Smooth muscle cell (in vitro differentiated cells): ENCODE data around the gene DIMT1. TPM values are rescaled to one million over a fixed set of nuclear protein-coding genes. Genes with fewer than 3 reads are reported as not detected.

ENCODE experiments used
- DNase-seq: peaks from one replicate; lab custom pipeline; 2025; ENCODE audit not compliant: unreplicated experiment; lab: John Stamatoyannopoulos, UW
- H2AFZ ChIP-seq: fragments of 200-600 bp; sonication (generic); 2 replicates; pipeline ENCODE4 v1.6.0; 2016; ENCODE audit warnings: antibody characterized with exemption, low read depth, mild to moderate bottlenecking
- H3F3A ChIP-seq: fragments of 200-600 bp; sonication (generic); 2 replicates; pipeline ENCODE4 v1.6.0; 2017; ENCODE audit warnings: antibody characterized with exemption, low read depth
- H3K27ac ChIP-seq: fragments of 200-600 bp; sonication (generic); 2 replicates; pipeline ENCODE4 v1.5.1; 2016; ENCODE audit warnings: low read depth, mild to moderate bottlenecking
- H3K27me3 ChIP-seq: fragments of 200-600 bp; sonication (generic); 2 replicates; pipeline ENCODE4 v1.6.1; 2016; ENCODE audit warnings: low read depth, mild to moderate bottlenecking
- H3K36me3 ChIP-seq: fragments of 200-600 bp; sonication (generic); 2 replicates; pipeline ENCODE4 v1.5.1; 2016; ENCODE audit warnings: low read depth
- H3K4me1 ChIP-seq: fragments of 200-600 bp; sonication (generic); 2 replicates; pipeline ENCODE4 v1.5.1; 2016; ENCODE audit warnings: low read depth
- H3K4me2 ChIP-seq: fragments of 200-600 bp; sonication (generic); 2 replicates; pipeline ENCODE4 v1.6.0; 2016; ENCODE audit warnings: mild to moderate bottlenecking
- H3K4me3 ChIP-seq: fragments of 200-600 bp; sonication (generic); 2 replicates; pipeline ENCODE4 v1.5.1; 2016; ENCODE audit warnings: mild to moderate bottlenecking
- H3K79me2 ChIP-seq: fragments of 200-600 bp; sonication (generic); 2 replicates; pipeline ENCODE4 v1.6.0; 2016; ENCODE audit warnings: low read depth, mild to moderate bottlenecking
- H3K9ac ChIP-seq: fragments of 200-600 bp; sonication (generic); 2 replicates; pipeline ENCODE4 v1.6.0; 2016; ENCODE audit warnings: low read depth
- H3K9me3 ChIP-seq: fragments of 200-600 bp; sonication (generic); replicated peaks from 2 replicates; pipeline ENCODE4 v1.5.1; 2016; ENCODE audit warnings: low read depth
- H4K20me1 ChIP-seq: fragments of 200-600 bp; sonication (generic); 2 replicates; pipeline ENCODE4 v1.6.0; 2016; ENCODE audit warnings: low read depth
- CTCF ChIP-seq: fragments of 200-600 bp; sonication (generic); IDR thresholded peaks from 2 replicates; pipeline ENCODE4 v1.5.1; 2017; ENCODE audit warnings: borderline replicate concordance, mild to moderate bottlenecking, antibody characterized with exemption; ENCODE audit not compliant: insufficient read depth, poor library complexity, severe bottlenecking
- WGBS: methylation state at CpG from one replicate; pipeline ENCODE4 v1.1.7; 2016; ENCODE audit warnings: low lambda C conversion rate; 5-methylcytosine and 5-hydroxymethylcytosine counted together
- polyA plus RNA-seq: library from polyadenylated mRNA; unstranded; fragments of >200 nt; fragmentation: Nextera tagmentation; extraction: Ambion mirVana; gene quantifications from 2 replicates; pipeline ENCODE4 v1.2.1, GENCODE V29; 2016
- total RNA-seq: library from RNA; depleted of rRNA; stranded (reverse); fragments of >200 nt; gene quantifications from 2 replicates; pipeline ENCODE4 v1.2.3, GENCODE V29; 2014

DIMT1 gene
- total and polyA plus RNA-seq, 2 experiments from 2014 or later: 27.8 to 29.2 TPM

DNA sequence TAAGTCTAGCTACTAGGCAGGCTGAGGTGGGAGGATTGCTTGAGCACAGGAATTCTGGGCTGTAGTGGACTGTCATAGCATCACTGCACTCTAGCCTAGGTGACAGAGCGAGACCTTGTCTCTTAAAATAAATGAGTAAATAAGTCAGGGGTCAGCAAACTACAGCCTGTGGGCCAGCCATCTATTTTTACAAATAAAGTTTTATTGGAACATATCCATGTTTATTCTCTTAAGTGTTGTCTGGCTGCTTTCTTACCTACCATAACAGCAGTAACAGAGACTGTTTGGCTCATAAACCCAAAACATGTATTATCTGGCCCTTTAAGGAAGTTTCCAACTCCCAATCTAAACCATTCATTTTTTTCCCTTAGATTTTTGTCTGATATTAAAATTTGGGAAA is 29.6 kb downstream of the DIMT1 start:
- Histone ChIP-seq H3K27ac (no peak overlapping the region), H4K20me1 (no peaks in the 10 kb centered on the region), H2AFZ (no peak overlapping the region), H3K9ac (no peak overlapping the region), H3K4me1 (no peaks in the 10 kb centered on the region), H3K4me3 (no peak overlapping the region), H3K9me3 (no peaks in the 10 kb centered on the region), H3K36me3 (peaks cover 13% of the 10 kb centered on the region), H3K79me2 (peaks cover 4% of the 10 kb centered on the region), H3K4me2 (no peak overlapping the region), H3F3A (no peaks in the 10 kb centered on the region), H3K27me3 (no peaks in the 10 kb centered on the region)
- no peak for TF ChIP-seq CTCF
- DNase-seq: no peak
- WGBS: 100% methylated on average over 1 of the region's 1 CpG

DNA sequence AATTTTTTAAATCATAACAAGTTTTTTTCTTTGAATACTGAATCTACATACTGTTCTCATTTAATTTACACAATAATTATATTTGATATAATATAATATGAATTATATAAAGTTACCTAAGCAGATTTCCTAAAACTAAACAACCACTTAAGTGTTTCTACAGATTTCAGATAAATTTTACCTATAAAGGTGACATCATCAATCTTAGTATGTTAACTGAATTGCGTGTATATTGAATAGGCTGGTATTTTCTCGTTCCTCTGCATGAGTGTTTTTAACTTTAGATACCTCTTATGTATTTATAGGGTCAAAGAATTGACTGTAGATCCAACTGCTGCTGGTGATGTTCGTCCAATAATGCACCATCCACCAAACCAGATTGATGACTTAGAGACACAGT is 30.3 kb downstream of the DIMT1 start:
- no peak overlapping the region for H3K4me2 ChIP-seq
- H3K9me3 ChIP-seq: no peaks in the 10 kb centered on the region
- no peaks in the 10 kb centered on the region for H4K20me1 ChIP-seq
- peaks cover 9% of the 10 kb centered on the region for H3K36me3 ChIP-seq
- no peaks in the 10 kb centered on the region for H3K27me3 ChIP-seq
- no peak for TF ChIP-seq CTCF
- no peaks in the 10 kb centered on the region for H3F3A ChIP-seq
- no peak overlapping the region for H3K4me3 ChIP-seq
- DNase-seq: no peak
- over 99% methylated on average over 3 of the region's 3 CpGs for WGBS
- H3K79me2 ChIP-seq: peaks cover 4% of the 10 kb centered on the region
- no peaks in the 10 kb centered on the region for H3K4me1 ChIP-seq
- no peak overlapping the region for H3K27ac ChIP-seq
- no peak overlapping the region for H3K9ac ChIP-seq
- no peak overlapping the region for H2AFZ ChIP-seq

- H3F3A ChIP-seq: no peaks in the 10 kb centered on the region
- H3K4me3 ChIP-seq: no peak overlapping the region
- no peak overlapping the region for H2AFZ ChIP-seq
- no peaks in the 10 kb centered on the region for H4K20me1 ChIP-seq
- no peak for DNase-seq
- TF ChIP-seq CTCF: no peak
- no peaks in the 10 kb centered on the region for H3K27me3 ChIP-seq
- peaks cover 4% of the 10 kb centered on the region for H3K79me2 ChIP-seq
- H3K9ac ChIP-seq: no peak overlapping the region
- no peak overlapping the region for H3K4me2 ChIP-seq
- no peak overlapping the region for H3K27ac ChIP-seq
- H3K36me3 ChIP-seq: peaks cover 6% of the 10 kb centered on the region
- 95% methylated on average over 3 of the region's 3 CpGs for WGBS
- H3K9me3 ChIP-seq: no peaks in the 10 kb centered on the region
- no peaks in the 10 kb centered on the region for H3K4me1 ChIP-seq
Measured at GRCh38 chr5:62372600-62372999, 31.1 kb downstream of the DIMT1 start.

DNA sequence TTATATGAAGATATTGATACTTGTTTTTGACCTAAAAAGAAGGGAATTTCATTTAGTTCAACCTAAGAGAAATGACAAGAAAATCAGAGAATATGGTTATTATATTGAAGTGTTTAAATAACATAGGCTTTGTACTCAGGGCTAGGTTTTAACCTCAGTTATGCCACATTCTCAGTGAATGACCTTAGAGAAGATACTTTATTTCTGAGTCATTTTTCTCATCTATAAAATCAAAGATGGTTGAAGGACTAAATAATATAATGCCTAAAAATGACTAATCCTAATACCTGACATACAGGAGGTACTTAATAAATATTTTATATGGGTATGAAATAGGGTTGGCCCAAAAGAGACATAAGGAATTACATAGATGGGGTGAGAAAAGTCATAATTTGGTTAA is 32.3 kb downstream of the DIMT1 start:
- Histone ChIP-seq H4K20me1 (no peaks in the 10 kb centered on the region), H3K4me1 (no peaks in the 10 kb centered on the region), H3K27ac (no peak overlapping the region), H3K9me3 (no peaks in the 10 kb centered on the region), H3K79me2 (peaks cover 4% of the 10 kb centered on the region), H3K4me3 (no peak overlapping the region), H3K9ac (no peak overlapping the region), H3K4me2 (no peak overlapping the region), H2AFZ (no peak overlapping the region), H3K36me3 (peaks cover 6% of the 10 kb centered on the region), H3K27me3 (no peaks in the 10 kb centered on the region), H3F3A (no peaks in the 10 kb centered on the region)
- DNase-seq: no peak
- TF ChIP-seq CTCF: no peak
